DMS 273 (cell line): ENCODE results near the gene SRXN1.
A peak's percentile ranks its signal among the peaks of the same experiment; 100 is the strongest.

Experiments
- DNase-seq: peaks from one replicate; lab custom pipeline; 2025; ENCODE audit not compliant: unreplicated experiment; lab: John Stamatoyannopoulos, UW

SRXN1 gene

DNA sequence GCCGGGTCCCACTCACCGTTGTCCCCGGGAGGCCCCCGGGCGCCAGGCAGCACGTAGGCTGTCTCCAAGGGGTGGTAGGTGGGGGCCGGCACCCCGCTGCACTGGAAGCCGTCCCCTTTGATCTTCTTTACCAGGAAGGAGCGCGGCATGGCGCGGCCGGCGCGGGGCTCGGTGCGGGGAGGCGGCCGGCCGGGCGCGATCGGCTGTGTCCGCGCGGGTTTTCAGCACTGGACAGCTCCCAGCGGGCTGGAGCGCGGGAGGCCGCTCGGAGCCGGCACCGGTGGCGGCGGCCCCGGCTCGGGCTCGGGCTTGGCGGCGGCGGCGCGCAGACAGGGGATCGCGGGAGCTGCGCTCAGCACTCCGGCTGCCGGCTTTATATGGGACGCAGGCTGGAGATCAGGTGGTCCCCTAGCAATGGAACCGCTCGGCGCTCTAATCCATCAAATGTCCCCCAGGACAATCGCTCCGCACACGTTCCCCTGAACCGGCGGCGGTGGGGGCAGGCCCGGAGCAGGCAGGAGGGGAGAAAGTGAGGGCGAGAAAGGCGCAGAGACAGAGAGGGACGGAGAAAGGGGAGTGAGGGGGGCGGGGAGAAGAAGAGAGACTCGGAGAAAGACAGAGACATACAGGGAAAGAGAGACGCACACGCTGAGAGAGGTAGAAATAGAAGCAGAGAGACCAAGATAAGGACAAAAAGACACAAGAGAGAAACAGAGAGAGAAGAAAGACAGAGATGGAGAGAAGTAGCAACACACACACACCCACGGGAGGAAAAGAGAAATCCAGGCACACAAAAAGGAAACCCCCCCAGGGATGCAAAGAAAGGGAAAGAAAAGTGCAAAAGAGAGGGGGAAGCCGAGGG, 22.7 kb upstream of the SRXN1 start, which contains the start of gene SCRT2:
TSS of gene SCRT2 (minus strand) at position 350 of the 862 bp plus-strand sequence. CDS start at position 149, 201 bp downstream.
- peak; percentile 82 for DNase-seq

DNA sequence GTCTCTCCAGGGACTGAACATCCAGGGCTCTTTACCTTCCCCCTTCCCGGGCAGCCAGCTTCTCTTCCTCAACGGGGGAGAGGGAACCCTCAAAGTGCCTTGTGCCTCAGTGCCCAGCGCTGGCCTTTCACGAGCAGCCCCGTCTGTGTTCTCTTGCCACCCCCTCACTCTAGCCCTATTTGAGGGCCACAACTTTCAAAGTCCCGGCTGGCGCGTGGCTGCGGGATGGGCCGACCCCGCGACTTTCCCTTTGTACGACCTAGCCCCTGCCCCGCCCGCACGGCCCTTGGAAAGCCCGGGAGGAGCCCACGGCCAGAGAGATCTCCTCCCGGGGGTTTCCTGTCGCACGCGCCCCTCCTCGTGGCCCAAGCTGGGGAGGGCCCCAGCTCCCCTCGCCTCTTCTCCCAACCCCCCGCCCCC, 22.0 kb upstream of the SRXN1 start:
- DNase-seq: no peak

DNA sequence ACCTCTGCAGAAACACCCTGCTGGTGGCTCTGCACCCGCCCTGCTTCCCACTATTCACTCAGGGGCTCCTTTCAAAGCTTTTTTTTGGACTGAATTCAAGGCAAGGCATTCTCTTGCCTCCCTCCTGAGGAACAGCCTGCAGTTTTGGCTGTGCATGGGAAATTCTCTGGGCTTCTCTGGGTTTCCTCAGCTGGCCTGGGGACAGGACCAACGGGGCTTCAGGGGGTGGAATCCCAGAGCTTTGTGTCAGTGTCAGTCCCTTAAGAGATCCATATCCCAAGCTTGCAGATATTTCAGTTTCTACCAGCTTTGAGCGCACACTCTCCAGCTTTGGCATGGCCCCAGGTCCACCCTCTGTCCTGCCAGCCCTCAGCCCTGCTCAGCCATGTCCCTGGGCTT, 20.6 kb upstream of the SRXN1 start:
- DNase-seq: no peak

GRCh38 chr20:672963-673602, 20.1 kb upstream of the SRXN1 start:
- peak; percentile 49 for DNase-seq

GRCh38 chr20:671252-672030, 18.4 kb upstream of the SRXN1 start:
- no peak for DNase-seq

DNA sequence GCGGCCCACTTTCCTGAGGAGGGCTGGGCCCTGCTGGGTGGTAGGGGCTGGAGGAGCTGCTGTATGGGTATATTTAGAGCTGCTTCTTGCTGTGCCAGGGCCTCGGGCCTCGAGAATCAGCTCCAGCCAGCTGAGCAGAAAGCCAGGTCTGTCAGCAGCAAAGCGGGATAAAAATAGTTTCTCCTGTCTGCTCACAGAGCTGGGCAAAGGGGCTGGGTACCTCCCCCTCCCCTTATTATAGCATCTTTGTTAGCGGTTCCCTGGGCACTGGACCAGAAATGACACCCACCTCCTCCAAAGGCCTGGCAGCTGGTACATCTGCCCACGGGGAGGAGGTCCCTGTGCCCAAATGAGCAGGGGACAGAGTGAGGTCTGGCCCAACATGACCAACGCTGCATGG, 16.6 kb upstream of the SRXN1 start:
- DNase-seq: no peak

- no peak for DNase-seq
Measured at GRCh38 chr20:668638-669037, 15.6 kb upstream of the SRXN1 start.

DNA sequence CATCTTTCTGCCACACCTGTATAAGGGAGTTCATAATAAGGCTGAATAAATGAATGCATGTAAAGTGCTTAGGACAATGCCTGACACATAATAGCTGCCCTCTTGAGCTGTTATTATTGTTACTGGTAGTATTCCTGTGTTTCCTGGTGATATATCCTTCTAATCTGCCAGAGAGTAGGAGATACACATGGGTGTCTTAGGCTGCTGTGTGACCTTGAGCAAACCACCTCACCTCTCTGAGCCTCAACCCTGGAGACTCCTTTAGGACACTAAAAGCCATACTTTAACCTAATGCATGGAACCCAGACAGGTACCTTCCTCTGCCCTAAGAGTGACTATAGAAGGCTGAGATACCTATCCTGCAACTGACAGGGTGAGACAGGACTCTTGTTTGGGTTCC, 15.1 kb upstream of the SRXN1 start:
- no peak for DNase-seq

- peak; percentile 75 for DNase-seq
Measured at GRCh38 chr20:667351-668034, 14.5 kb upstream of the SRXN1 start.

DNA sequence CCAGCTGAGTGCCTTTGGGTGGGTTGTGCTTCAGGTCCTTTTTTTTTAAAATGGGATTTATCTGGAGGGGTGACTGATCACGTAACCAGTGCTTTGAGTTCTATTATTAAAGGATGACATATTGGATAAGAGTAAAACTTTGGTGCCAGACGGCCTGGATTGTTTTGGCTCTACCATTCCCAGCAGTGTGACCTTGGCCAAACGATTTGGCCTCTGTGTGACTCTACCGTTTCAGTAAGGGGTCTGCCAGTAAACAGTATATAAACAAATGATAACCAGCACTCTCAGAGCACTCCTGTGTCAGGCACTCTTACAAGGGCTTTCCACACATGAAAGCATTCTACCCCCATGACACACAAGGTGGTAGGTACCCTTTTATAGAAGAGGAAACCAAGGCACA, 13.9 kb upstream of the SRXN1 start:
- no peak for DNase-seq

DNA sequence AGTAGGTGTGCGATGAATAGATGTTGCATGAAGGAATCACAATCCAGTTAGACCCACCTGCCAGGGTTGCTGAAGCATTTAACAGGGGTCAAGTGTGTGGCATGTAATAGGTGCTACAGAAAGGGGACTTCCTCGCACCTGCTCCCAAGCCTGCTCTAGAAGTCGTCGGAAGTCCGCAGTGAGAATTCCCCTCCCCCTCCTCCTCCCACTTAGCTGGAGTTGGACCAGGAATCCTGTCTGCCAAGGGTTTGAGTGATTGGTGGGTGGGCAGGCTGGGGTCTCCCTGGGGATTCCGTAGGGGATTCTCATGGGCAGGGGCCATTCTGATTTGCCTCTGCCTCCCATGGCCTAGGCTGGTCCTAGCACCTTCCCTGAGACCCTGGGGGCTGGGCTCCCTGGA, 12.3 kb upstream of the SRXN1 start:
- no peak for DNase-seq

DNA sequence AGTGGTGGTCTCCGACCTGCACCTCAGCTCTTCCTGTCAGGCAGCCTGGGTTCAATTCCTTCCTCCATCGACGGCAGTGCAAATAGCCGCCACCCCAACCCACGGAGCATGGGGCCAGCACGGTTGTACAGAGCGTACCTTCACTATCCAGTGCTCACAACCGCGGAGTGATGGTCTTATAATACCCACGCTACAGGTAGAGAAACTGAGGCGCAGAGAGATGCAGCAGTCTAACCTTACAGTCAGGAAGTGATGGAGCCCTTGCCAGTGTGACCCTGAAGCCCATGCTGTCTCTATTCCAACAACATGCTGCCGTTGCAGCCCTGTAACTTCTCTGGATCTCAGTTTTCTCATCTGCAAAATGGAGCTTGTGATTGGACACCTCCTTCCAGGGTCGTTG, 11.6 kb upstream of the SRXN1 start:
- no peak for DNase-seq

DNA sequence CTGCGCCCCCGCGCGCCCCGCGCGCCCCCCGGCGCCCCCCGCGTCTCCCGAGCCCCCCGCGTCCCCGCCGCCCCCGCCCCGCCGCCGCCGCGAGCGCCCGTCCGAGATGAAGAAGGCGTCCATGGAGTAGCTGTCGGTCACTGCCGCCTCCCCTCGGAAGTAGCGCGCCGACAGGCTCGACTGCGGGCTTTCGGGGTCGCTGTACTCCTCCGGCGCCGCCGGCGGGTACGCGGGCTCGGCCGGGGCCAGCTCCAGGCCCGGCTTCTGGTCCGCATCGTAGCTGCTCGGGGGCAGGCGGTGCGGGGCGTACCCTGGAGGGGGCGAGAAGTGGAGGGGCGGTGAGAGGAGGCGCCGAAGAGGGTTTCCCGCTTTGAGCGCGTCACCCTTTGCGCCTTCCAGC, 11.2 kb upstream of the SRXN1 start:
- no peak for DNase-seq

DNA sequence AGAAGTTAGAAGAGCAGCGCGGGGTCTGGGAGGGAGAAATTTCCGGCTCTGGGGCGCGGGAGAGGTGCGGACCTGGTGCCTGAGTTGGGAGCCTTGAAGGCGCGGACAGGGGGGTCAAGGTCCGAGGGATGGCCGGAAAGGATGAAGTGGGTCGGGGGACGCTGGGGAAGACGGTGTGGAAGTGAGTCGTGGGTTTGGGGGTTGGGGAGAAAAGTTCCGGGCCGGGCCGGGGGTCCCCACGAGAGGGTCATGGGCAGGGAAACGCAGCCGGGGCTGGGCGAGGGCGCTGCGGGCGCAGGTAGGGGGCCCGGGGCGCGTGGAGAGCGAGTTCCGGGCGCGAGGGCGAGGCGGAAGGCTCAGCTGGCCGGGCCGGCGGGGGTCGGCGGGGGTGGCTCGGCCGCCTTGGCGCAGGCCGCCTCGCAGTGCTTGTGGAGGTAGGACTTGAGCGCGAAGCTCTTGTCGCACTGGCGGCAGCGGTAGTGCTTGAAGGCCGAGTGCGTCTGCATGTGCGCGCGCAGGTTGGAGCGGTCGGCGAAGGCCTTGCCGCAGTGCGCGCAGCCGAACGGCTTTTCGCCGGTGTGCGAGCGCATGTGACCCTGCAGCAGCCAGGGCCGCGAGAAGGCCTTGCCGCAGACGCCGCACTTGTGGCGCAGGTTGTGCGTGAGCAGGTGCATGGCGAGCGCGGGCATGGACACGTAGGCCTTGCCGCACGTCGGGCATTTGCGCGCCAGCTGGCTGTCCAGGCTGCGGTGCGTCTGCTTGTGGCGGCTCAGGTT, 10.5 kb upstream of the SRXN1 start:
- DNase-seq: no peak

GRCh38 chr20:662277-663192, 9.5 kb upstream of the SRXN1 start:
- no peak for DNase-seq

GRCh38 chr20:661474-662270, 8.7 kb upstream of the SRXN1 start:
- no peak for DNase-seq

- DNase-seq: no peak
Measured at GRCh38 chr20:658731-659291, 5.8 kb upstream of the SRXN1 start.

GRCh38 chr20:658202-658601, 5.2 kb upstream of the SRXN1 start:
- DNase-seq: no peak
